ENCODE measurements around the gene TK1. TPM values are rescaled to one million over a fixed set of nuclear protein-coding genes. Genes with fewer than 3 reads are reported as not detected.
A peak's percentile ranks its signal among the peaks of the same experiment; 100 is the strongest.
"Not testable (repeated sequence)": the region's sequence is repeated elsewhere in the genome, so short reads cannot be mapped to it uniquely, and the experiment has no call there.

Gene TK1, protein sequence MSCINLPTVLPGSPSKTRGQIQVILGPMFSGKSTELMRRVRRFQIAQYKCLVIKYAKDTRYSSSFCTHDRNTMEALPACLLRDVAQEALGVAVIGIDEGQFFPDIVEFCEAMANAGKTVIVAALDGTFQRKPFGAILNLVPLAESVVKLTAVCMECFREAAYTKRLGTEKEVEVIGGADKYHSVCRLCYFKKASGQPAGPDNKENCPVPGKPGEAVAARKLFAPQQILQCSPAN
- total RNA-seq (1 to 10 TPM in 4 of 7 donors, under 1 TPM in 3; 0.35 to 4.9 (median 1.4) TPM), polyA plus RNA-seq (1 to 10 TPM in 1 of 2 donors, under 1 TPM in 1; 0.65 to 1.4 TPM)
- long read RNA-seq, donor 1, transcript TK1-201 (7 exons, 1,628 nt), result major isoform, 6 of 11 reads
- long read RNA-seq, donor 1, partial matches to known transcripts, result 0 of 11 reads
- long read RNA-seq, donor 1, other reads (novel, unspliced or antisense), result 5 of 11 reads
- long read RNA-seq, donor 2, transcript TK1-201 (7 exons, 1,628 nt), result major isoform, 13 of 22 reads
- long read RNA-seq, donor 2, partial matches to known transcripts, result 0 of 22 reads
- long read RNA-seq, donor 2, other reads (novel, unspliced or antisense), result 8 of 22 reads
- long read RNA-seq, donor 3, transcript TK1-201 (7 exons, 1,628 nt), result major isoform, 13 of 18 reads
- long read RNA-seq, donor 3, partial matches to known transcripts, result 0 of 18 reads
- long read RNA-seq, donor 3, other reads (novel, unspliced or antisense), result 3 of 18 reads

DNA sequence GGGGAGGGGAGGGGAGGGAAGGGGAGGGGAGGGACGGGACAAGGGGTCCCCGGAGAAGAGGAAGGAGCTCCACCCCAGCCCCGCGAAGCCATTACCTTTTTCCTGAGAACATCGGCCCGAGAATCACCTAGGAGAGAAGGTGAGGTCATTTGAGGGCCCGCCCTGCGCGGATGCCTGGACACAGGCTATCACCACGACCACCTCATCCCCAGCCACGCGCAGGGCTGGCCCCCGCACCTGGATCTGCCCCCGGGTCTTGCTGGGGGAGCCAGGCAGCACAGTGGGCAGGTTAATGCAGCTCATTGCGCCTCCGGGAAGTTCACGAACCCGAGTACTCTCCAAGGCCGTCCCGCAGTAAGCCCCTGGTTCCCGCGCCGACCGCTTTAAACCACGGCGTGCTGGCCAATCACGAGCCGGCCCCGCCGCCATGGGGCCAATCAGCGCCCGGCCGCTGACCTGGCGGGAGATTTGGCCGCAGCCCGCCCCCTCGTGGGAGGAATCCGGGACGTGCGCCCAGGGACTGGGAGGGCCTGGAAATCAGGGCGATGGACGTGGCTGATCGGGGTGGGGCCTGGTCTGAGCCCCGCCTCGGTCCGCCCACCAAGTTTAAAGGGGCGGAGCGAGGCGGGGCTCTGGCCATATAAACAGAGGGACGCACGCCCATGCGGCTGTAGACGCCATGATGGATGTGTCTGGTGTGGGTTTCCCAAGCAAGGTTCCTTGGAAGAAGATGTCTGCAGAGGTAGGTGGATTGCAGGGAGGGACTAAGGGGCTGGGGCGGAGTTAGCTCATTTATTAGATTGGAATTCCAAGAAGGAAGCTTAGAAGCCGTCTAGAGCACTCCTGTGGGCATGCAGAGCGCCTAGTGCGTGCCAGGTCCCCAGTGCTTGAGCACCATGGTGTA lies at the start of gene TK1, which contains the start of gene AFMID:
TSS of gene TK1 (minus strand) at position 361 of the 904 bp plus-strand sequence. CDS start at position 303, 58 bp downstream.
TSS of gene AFMID (plus strand) at position 671 of the 904 bp plus-strand sequence. CDS start at position 680, 9 bp downstream.
- 4 to 5% (median 4%) methylated on average over 54 to 57 of the region's 57 CpGs for WGBS, 3 donors
- Histone ChIP-seq H3K27ac (peak within 1 kb of the TSS; percentile 11 to 40), H3K4me3 (peak within 1 kb of the TSS; percentile 38), H3K4me1 (ENCODE audit: insufficient read depth) (peaks cover 7% of the 10 kb centered on the region), H3K9me3 (no peaks in the 10 kb centered on the region), H3K36me3 (no peaks in the 10 kb centered on the region), H3K27me3 (no peaks in the 10 kb centered on the region)
- intact Hi-C loops (cut with DNase I), result loop anchor here in 1 of 4 donors (5.0 kb wide), 1 partner anchor 230 kb away; the partner anchor contains the start of gene TNRC6C
- peak; percentile 97 to 100 (median 98) for DNase-seq
- TF ChIP-seq EP300 (IDR thresholded peaks at IDR 0.05), result no peak
- peak; percentile 38 for TF ChIP-seq POLR2A (IDR thresholded peaks at IDR 0.05)
- TF ChIP-seq, protein P1, sequence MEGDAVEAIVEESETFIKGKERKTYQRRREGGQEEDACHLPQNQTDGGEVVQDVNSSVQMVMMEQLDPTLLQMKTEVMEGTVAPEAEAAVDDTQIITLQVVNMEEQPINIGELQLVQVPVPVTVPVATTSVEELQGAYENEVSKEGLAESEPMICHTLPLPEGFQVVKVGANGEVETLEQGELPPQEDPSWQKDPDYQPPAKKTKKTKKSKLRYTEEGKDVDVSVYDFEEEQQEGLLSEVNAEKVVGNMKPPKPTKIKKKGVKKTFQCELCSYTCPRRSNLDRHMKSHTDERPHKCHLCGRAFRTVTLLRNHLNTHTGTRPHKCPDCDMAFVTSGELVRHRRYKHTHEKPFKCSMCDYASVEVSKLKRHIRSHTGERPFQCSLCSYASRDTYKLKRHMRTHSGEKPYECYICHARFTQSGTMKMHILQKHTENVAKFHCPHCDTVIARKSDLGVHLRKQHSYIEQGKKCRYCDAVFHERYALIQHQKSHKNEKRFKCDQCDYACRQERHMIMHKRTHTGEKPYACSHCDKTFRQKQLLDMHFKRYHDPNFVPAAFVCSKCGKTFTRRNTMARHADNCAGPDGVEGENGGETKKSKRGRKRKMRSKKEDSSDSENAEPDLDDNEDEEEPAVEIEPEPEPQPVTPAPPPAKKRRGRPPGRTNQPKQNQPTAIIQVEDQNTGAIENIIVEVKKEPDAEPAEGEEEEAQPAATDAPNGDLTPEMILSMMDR (IDR thresholded peaks at IDR 0.05), result peak; percentile 94 to 96 (median 96)

DNA sequence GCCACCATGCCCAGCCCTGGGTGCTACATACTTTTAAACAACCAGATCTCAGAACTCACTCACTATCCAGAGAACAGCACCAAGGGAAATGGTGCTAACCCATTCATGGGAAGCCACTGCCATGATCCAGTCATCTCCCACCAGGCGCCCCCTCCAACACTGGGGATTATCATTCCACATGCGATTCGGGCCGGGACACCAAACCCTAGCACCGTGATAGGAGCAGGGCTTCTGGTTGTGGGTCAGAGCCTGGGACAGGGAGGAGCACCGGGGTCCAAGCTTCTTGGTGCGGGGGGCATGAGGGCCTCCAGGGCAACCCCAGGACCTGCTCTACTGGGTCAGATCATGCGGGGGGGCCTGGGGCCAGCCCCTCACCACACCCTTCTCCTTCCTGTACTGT lies 49.0 kb upstream of the TK1 start:
- H3K36me3 ChIP-seq, result no peaks in the 10 kb centered on the region
- intact Hi-C loops (cut with DNase I), result no loop called here
- no peak for DNase-seq
- H3K27ac ChIP-seq, result no peak overlapping the region
- TF ChIP-seq EP300 (IDR thresholded peaks at IDR 0.05), result no peak
- TF ChIP-seq, protein P1 (IDR thresholded peaks at IDR 0.05), result no peak
- TF ChIP-seq POLR2A (IDR thresholded peaks at IDR 0.05), result no peak
- H3K27me3 ChIP-seq, result no peaks in the 10 kb centered on the region
- 89 to 91% (median 89%) methylated on average over 8 of the region's 8 CpGs for WGBS, 3 donors
- no peak overlapping the region for H3K4me3 ChIP-seq
- peaks cover 9% of the 10 kb centered on the region for H3K4me1 ChIP-seq (ENCODE audit: insufficient read depth)
- H3K9me3 ChIP-seq, result no peaks in the 10 kb centered on the region

DNA sequence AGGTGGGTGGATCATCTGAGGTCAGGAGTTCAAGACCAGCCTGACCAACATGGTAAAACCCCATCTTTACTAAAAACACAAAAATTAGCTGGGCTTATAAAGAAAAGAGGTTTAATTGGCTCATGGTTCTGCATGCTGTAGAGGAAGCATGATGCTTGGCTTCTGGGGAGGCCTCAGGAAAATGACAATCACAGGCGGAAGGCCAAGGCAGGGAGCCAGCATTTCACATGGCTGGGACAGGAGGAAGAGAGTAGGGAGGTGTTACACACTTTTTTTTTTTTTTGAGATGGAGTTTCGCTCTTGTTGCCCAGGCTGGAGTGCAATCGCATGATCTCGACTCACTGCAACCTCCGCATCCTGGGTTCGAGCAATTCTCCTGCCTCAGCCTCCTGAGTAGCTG lies 48.2 kb upstream of the TK1 start:
- WGBS, 3 donors, result 86 to 89% (median 87%) methylated on average over 6 of the region's 6 CpGs

GRCh38 chr17:78234261-78234865 lies 47.5 kb upstream of the TK1 start:
- TF ChIP-seq, protein P1 (IDR thresholded peaks at IDR 0.05), result no peak
- TF ChIP-seq EP300 (IDR thresholded peaks at IDR 0.05), result no peak
- no peak for TF ChIP-seq POLR2A (IDR thresholded peaks at IDR 0.05)
- WGBS, 3 donors, result 88 to 92% (median 91%) methylated on average over 16 to 17 of the region's 17 CpGs

More for the DNA sequence above, 48.2 kb upstream of the TK1 start:
- H3K4me1 ChIP-seq (ENCODE audit: insufficient read depth); intact Hi-C loops (cut with DNase I); H3K27ac ChIP-seq; H3K9me3 ChIP-seq; H3K36me3 ChIP-seq; H3K4me3 ChIP-seq; H3K27me3 ChIP-seq: not testable (repeated sequence)
- peak in 1 of 5 donors; percentile 46 for DNase-seq

More at GRCh38 chr17:78234261-78234865, 47.5 kb upstream of the TK1 start:
- intact Hi-C loops (cut with DNase I), result no loop called here
- no peak for DNase-seq
- peaks cover 9% of the 10 kb centered on the region for H3K4me1 ChIP-seq (ENCODE audit: insufficient read depth)
- no peak overlapping the region for H3K4me3 ChIP-seq
- no peaks in the 10 kb centered on the region for H3K27me3 ChIP-seq
- H3K36me3 ChIP-seq, result no peaks in the 10 kb centered on the region
- H3K9me3 ChIP-seq, result no peaks in the 10 kb centered on the region
- H3K27ac ChIP-seq, result no peak overlapping the region

All from ovary (tissue), 10 donors.